ENCODE data around the gene TPPP. TPM values are rescaled to one million over a fixed set of nuclear protein-coding genes. Genes with fewer than 3 reads are reported as not detected.

The TPPP gene
- total and polyA plus RNA-seq, 2 donors (not counting 3 experiments of a cell fraction or from before 2014, with no cell fraction given): 0.04 to 0.09 TPM

- no peak overlapping the region for H3K4me3 ChIP-seq (replicated peaks in 1 of 3; ENCODE audit: insufficient read depth in 1 of 3, low read depth in 1 of 3, low read length in 3 of 3)
- no peaks in the 10 kb centered on the region for H3K4me1 ChIP-seq (ENCODE audit: control insufficient read depth, extremely low read depth, insufficient read depth, low read length)
- no peaks in the 10 kb centered on the region for H3K79me2 ChIP-seq (ENCODE audit: control insufficient read depth, insufficient read depth, low read length)
- POLR2A ChIA-PET: no interaction called here
- CTCF ChIA-PET: no interaction called here
- TF ChIP-seq JUN (IDR thresholded peaks at IDR 0.05; ENCODE audit: borderline replicate concordance, insufficient read depth, insufficient read length, low read depth) (no peak), CTCF (IDR thresholded peaks at IDR 0.05; ENCODE audit: extremely low read depth in 1 of 2, insufficient read depth in 1 of 2, low read depth in 1 of 2, low read length in 2 of 2) (no peak), FOS (IDR thresholded peaks at IDR 0.05; ENCODE audit: borderline replicate concordance, insufficient read depth, low read length) (no peak), MYC (IDR thresholded peaks at IDR 0.05; ENCODE audit: low read depth, low read length) (no peak), MAX (IDR thresholded peaks at IDR 0.05; ENCODE audit: insufficient read depth, insufficient read length) (no peak), GATA2 (IDR thresholded peaks at IDR 0.05; ENCODE audit: insufficient read depth, insufficient read length, low read depth, low read length) (no peak), EZH2 (IDR thresholded peaks at IDR 0.05; ENCODE audit: borderline replicate concordance, low read depth, low read length, severe bottlenecking) (no peak), POLR2A (IDR thresholded peaks at IDR 0.05; ENCODE audit: low read depth, low read length) (no peak)
- intact Hi-C loops (cut with micrococcal nuclease) (no loop called here), dilution Hi-C loops (cut with MboI; ENCODE audit: extremely low pct_ligation_motif_present, low sequenced_read_pairs) (no loop called here)
- DNase-seq (ENCODE audit: low read depth, low spot score) (no peak), FAIRE-seq (no peak)
- no peak overlapping the region for H2AFZ ChIP-seq (ENCODE audit: low read depth, low read length)
- H4K20me1 ChIP-seq (replicated peaks; ENCODE audit: control insufficient read depth, extremely low read depth, insufficient read depth, low read length): no peaks in the 10 kb centered on the region
- H3K9me1 ChIP-seq (replicated peaks; ENCODE audit: control insufficient read depth, extremely low read depth, insufficient read depth, low read length): no peaks in the 10 kb centered on the region
- BruUV-seq (replicated peaks): no TSS peak
- no peak overlapping the region for H3K9ac ChIP-seq (replicated peaks; ENCODE audit: extremely low read depth, insufficient read depth, low read length)
- H3K4me2 ChIP-seq (ENCODE audit: insufficient read depth, low read length): no peak overlapping the region
- no peaks in the 10 kb centered on the region for H3K36me3 ChIP-seq (ENCODE audit: control insufficient read depth in 2 of 2, extremely low read depth in 1 of 2, insufficient read depth in 2 of 2, low read length in 2 of 2)
- no peaks in the 10 kb centered on the region for H3K27me3 ChIP-seq (ENCODE audit: control insufficient read depth in 2 of 2, insufficient read depth in 2 of 2, low read length in 2 of 2)
- H3K9me3 ChIP-seq (replicated peaks; ENCODE audit: control insufficient read depth, insufficient read depth, low read length): no peaks in the 10 kb centered on the region
- H3K27ac ChIP-seq (ENCODE audit: insufficient read depth, low read depth, low read length): no peak overlapping the region
Observed at GRCh38 chr5:684751-685216, 8.4 kb downstream of the TPPP start.
